ENCODE measurements around the gene CHST9. TPM values are rescaled to one million over a fixed set of nuclear protein-coding genes. Genes with fewer than 3 reads are reported as not detected.

CHST9 gene
- total and polyA plus RNA-seq, 2 of the 13 experiments (the other 11 are each of a cell fraction or from before 2014, with no cell fraction given) = 3.2 to 9.6 TPM

- ChIA-PET CTCF (ENCODE audit: low intra/inter-chr PET ratio, low total read pairs) (no interaction called here), POLR2A (no interaction called here)
- BruUV-seq (replicated peaks) = no TSS peak
- DNase-seq (ENCODE audit: low spot score) (no peak), FAIRE-seq (no peak), ATAC-seq (no peak)
- no peaks in the 10 kb centered on the region for H3K79me2 ChIP-seq (ENCODE audit: insufficient read depth, low read length)
- H3K9ac ChIP-seq (ENCODE audit: insufficient read depth, low read depth, low read length) = no peak overlapping the region
- no peak overlapping the region for H3K27ac ChIP-seq (ENCODE audit: extremely low read length, insufficient read depth, low read length)
- H3K36me3 ChIP-seq (replicated peaks in 1 of 2; ENCODE audit: control insufficient read depth in 1 of 2, insufficient read depth in 2 of 2, low read length in 2 of 2) = no peaks in the 10 kb centered on the region
- no peaks in the 10 kb centered on the region for H3K9me3 ChIP-seq (ENCODE audit: low read length)
- WGBS (ENCODE audit: low lambda C conversion rate) = 40% methylated on average over 3 of the region's 4 CpGs
- intact Hi-C loops (cut with micrococcal nuclease; ENCODE audit: unreplicated experiment) (no loop called here), in situ Hi-C loops (cut with HindIII; ENCODE audit: extremely low pct_ligation_motif_present, low pct_unique_long_range_greater_than_20kb) (no loop called here)
- no peak for TF ChIP-seq ZC3H13 (CRISPR knock-in tag; IDR thresholded peaks at IDR 0.05)
- TF ChIP-seq ZNF136 (CRISPR knock-in tag; IDR thresholded peaks at IDR 0.05; ENCODE audit: low read depth) = no peak
- TF ChIP-seq ATF1 (CRISPR knock-in tag; IDR thresholded peaks at IDR 0.05) = no peak
- H4K20me1 ChIP-seq (ENCODE audit: insufficient read depth, low read length) = no peaks in the 10 kb centered on the region
- H3K4me1 ChIP-seq (ENCODE audit: insufficient read depth, low read length) = no peaks in the 10 kb centered on the region
- no peak overlapping the region for H3K4me3 ChIP-seq (replicated peaks in 1 of 3; ENCODE audit: insufficient read depth in 1 of 3, low read depth in 2 of 3, low read length in 3 of 3)
- H3K27me3 ChIP-seq (ENCODE audit: control insufficient read depth in 1 of 2, insufficient read depth in 2 of 2, low read length in 2 of 2) = peaks cover 0 to 44% of the 10 kb centered on the region in 2 experiments; a peak in 3 of 5 replicates
- no peak overlapping the region for H3K4me2 ChIP-seq (ENCODE audit: low read depth, low read length)
- H2AFZ ChIP-seq (ENCODE audit: low read length) = no peak overlapping the region
Measured at GRCh38 chr18:26867471-26867870, 317.6 kb downstream of the CHST9 start.

GRCh38 chr18:26865557-26865956, 319.6 kb downstream of the CHST9 start, which contains the start of gene AQP4:
Gene AQP4 (minus strand): TSS chr18:26865707. CDS start chr18:26865689, 18 bp downstream.
- no TSS peak for BruUV-seq (replicated peaks)
- H3K79me2 ChIP-seq (ENCODE audit: insufficient read depth, low read length) = no peaks in the 10 kb centered on the region
- no peak for ATAC-seq
- no peaks in the 10 kb centered on the region for H3K9me3 ChIP-seq (ENCODE audit: low read length)
- H3K27me3 ChIP-seq (ENCODE audit: control insufficient read depth in 1 of 2, insufficient read depth in 2 of 2, low read length in 2 of 2) = peaks cover 0 to 56% of the 10 kb centered on the region in 2 experiments; a peak in 4 of 5 replicates
- ChIA-PET POLR2A (no interaction called here), CTCF (ENCODE audit: low intra/inter-chr PET ratio, low total read pairs) (no interaction called here)
- H3K9ac ChIP-seq (ENCODE audit: insufficient read depth, low read depth, low read length) = no peak within 1 kb of the TSS
- no peaks in the 10 kb centered on the region for H3K36me3 ChIP-seq (replicated peaks in 1 of 2; ENCODE audit: control insufficient read depth in 1 of 2, insufficient read depth in 2 of 2, low read length in 2 of 2)
- H3K27ac ChIP-seq (ENCODE audit: extremely low read length, insufficient read depth, low read length) = no peak within 1 kb of the TSS
- H4K20me1 ChIP-seq (ENCODE audit: insufficient read depth, low read length) = no peaks in the 10 kb centered on the region
- intact Hi-C loops (cut with micrococcal nuclease; ENCODE audit: unreplicated experiment) = no loop called here
- 8% methylated on average over 5 of the region's 5 CpGs for WGBS (ENCODE audit: low lambda C conversion rate)
- in situ Hi-C loops (cut with HindIII; ENCODE audit: extremely low pct_ligation_motif_present, low pct_unique_long_range_greater_than_20kb) = no loop called here
- H2AFZ ChIP-seq (ENCODE audit: low read length) = no peak within 1 kb of the TSS
- no peak within 1 kb of the TSS for H3K4me2 ChIP-seq (ENCODE audit: low read depth, low read length)
- H3K4me3 ChIP-seq (replicated peaks in 1 of 3; ENCODE audit: insufficient read depth in 1 of 3, low read depth in 2 of 3, low read length in 3 of 3) = no peak within 1 kb of the TSS
- DNase-seq (ENCODE audit: low spot score) = no peak
- no peaks in the 10 kb centered on the region for H3K4me1 ChIP-seq (ENCODE audit: insufficient read depth, low read length)
- FAIRE-seq = no peak
- TF ChIP-seq ZMAT5 (CRISPR knock-in tag; IDR thresholded peaks at IDR 0.05; ENCODE audit: borderline replicate concordance, low read depth) (no peak), RARA (CRISPR knock-in tag; IDR thresholded peaks at IDR 0.05) (no peak), KDM2A (CRISPR knock-in tag; IDR thresholded peaks at IDR 0.05; ENCODE audit: borderline replicate concordance, low read depth) (no peak), ZNF703 (CRISPR knock-in tag; IDR thresholded peaks at IDR 0.05; ENCODE audit: borderline replicate concordance) (no peak), TGIF2 (CRISPR knock-in tag; IDR thresholded peaks at IDR 0.05) (no peak), ARID2 (CRISPR knock-in tag; IDR thresholded peaks at IDR 0.05; ENCODE audit: borderline replicate concordance) (no peak)
- TF ChIP-seq, protein P1, sequence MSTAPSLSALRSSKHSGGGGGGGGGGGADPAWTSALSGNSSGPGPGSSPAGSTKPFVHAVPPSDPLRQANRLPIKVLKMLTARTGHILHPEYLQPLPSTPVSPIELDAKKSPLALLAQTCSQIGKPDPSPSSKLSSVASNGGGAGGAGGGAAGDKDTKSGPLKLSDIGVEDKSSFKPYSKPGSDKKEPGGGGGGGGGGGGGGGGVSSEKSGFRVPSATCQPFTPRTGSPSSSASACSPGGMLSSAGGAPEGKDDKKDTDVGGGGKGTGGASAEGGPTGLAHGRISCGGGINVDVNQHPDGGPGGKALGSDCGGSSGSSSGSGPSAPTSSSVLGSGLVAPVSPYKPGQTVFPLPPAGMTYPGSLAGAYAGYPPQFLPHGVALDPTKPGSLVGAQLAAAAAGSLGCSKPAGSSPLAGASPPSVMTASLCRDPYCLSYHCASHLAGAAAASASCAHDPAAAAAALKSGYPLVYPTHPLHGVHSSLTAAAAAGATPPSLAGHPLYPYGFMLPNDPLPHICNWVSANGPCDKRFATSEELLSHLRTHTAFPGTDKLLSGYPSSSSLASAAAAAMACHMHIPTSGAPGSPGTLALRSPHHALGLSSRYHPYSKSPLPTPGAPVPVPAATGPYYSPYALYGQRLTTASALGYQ (CRISPR knock-in tag; IDR thresholded peaks at IDR 0.05) = no peak
- TF ChIP-seq, protein P2, sequence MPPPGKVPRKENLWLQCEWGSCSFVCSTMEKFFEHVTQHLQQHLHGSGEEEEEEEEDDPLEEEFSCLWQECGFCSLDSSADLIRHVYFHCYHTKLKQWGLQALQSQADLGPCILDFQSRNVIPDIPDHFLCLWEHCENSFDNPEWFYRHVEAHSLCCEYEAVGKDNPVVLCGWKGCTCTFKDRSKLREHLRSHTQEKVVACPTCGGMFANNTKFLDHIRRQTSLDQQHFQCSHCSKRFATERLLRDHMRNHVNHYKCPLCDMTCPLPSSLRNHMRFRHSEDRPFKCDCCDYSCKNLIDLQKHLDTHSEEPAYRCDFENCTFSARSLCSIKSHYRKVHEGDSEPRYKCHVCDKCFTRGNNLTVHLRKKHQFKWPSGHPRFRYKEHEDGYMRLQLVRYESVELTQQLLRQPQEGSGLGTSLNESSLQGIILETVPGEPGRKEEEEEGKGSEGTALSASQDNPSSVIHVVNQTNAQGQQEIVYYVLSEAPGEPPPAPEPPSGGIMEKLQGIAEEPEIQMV (CRISPR knock-in tag; IDR thresholded peaks at IDR 0.05; ENCODE audit: low read depth) = no peak
- TF ChIP-seq, protein P3, sequence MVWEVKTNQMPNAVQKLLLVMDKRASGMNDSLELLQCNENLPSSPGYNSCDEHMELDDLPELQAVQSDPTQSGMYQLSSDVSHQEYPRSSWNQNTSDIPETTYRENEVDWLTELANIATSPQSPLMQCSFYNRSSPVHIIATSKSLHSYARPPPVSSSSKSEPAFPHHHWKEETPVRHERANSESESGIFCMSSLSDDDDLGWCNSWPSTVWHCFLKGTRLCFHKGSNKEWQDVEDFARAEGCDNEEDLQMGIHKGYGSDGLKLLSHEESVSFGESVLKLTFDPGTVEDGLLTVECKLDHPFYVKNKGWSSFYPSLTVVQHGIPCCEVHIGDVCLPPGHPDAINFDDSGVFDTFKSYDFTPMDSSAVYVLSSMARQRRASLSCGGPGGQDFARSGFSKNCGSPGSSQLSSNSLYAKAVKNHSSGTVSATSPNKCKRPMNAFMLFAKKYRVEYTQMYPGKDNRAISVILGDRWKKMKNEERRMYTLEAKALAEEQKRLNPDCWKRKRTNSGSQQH (CRISPR knock-in tag; IDR thresholded peaks at IDR 0.05; ENCODE audit: low read depth) = no peak
